GM12878 (cell line): ENCODE results near the gene RNASE2. TPM values are rescaled to one million over a fixed set of nuclear protein-coding genes. Genes with fewer than 3 reads are reported as not detected.
A peak's percentile ranks its signal among the peaks of the same experiment; 100 is the strongest.

Source experiments
- ATAC-seq: fragments of 200-7000 bp; cut with Tn5 transposase; 3 replicates; pipeline ENCODE4 v1.9.1; 2020; ENCODE audit warnings: mild to moderate bottlenecking, moderate library complexity
- BruUV-seq: library from RNA; stranded (reverse); fragments of 400-500 nt; replicated peaks from 2 replicates; lab custom pipeline; 2021; lab: Mats Ljungman, UMichigan
- CTCF ChIA-PET: fragments of 300-600 bp; sonication (Branson Sonifier 250); formaldehyde crosslinking; extraction: SDS; loops from one replicate; lab custom pipeline; 2021; ENCODE audit warnings: inconsistent platforms; lab: Yijun Ruan, JAX
- POLR2A ChIA-PET: fragments of 350-600 bp; formaldehyde crosslinking; extraction: SDS; loops from one replicate; lab custom pipeline; 2021; ENCODE audit warnings: inconsistent platforms; lab: Charles Lee
- RAD21 ChIA-PET: fragments of 300-600 bp; sonication (Branson Sonifier 250); formaldehyde crosslinking; loops from one replicate; lab custom pipeline; 2023; ENCODE audit warnings: antibody characterized with exemption; ENCODE audit not compliant: unreplicated experiment; lab: Charles Lee
- SMC1A ChIA-PET: fragments of 300-600 bp; sonication (Branson Sonifier 250); formaldehyde crosslinking; loops from one replicate; lab custom pipeline; 2023; ENCODE audit not compliant: unreplicated experiment, uncharacterized antibody; lab: Charles Lee
- DNase-seq: peaks from one replicate; pipeline ENCODE4 v3.0.0-alpha.2; 2011; ENCODE audit warnings: low read depth, low spot score
- FAIRE-seq: peaks from 3 replicates; lab custom pipeline; 2011; peaks lifted over from hg19 to GRCh38; lab: Jason Lieb, UNC
- H2AFZ ChIP-seq: 2 replicates; pipeline ENCODE4 v1.6.0; 2011; ENCODE audit warnings: low read depth, low read length, control low read depth; ENCODE audit not compliant: control insufficient read depth
- H3K27ac ChIP-seq: 2 replicates; pipeline ENCODE4 v1.5.1; 2011; ENCODE audit warnings: control low read depth; ENCODE audit not compliant: control insufficient read depth, insufficient read depth
- H3K27me3 ChIP-seq, 2 experiments: replicated peaks in 1 of 2; 2 replicates each; pipeline versions ENCODE4 v1.6.0 to v1.6.1; 2011; ENCODE audit warnings: low read length in 1 of 2; ENCODE audit not compliant: control insufficient read depth in 2 of 2, insufficient read depth in 2 of 2
- H3K36me3 ChIP-seq, 2 experiments: 2 replicates each; pipeline ENCODE4 v1.5.1; 2011; ENCODE audit warnings: low read length in 1 of 2; ENCODE audit not compliant: control insufficient read depth in 2 of 2, insufficient read depth in 2 of 2
- H3K4me1 ChIP-seq: 2 replicates; pipeline ENCODE4 v1.6.1; 2011; ENCODE audit warnings: mild to moderate bottlenecking, low read length, moderate library complexity, mixed read lengths; ENCODE audit not compliant: control insufficient read depth, insufficient read depth
- H3K4me2 ChIP-seq: 2 replicates; pipeline ENCODE4 v1.6.0; 2011; ENCODE audit warnings: control low read depth; ENCODE audit not compliant: control insufficient read depth, insufficient read depth
- H3K4me3 ChIP-seq: fragments of 200-600 bp; sonication (generic); 2 replicates; pipeline ENCODE4 v1.5.1; 2016
- H3K79me2 ChIP-seq: 2 replicates; pipeline ENCODE4 v1.6.0; 2011; ENCODE audit warnings: low read length; ENCODE audit not compliant: control insufficient read depth, insufficient read depth
- H3K9ac ChIP-seq: 2 replicates; pipeline ENCODE4 v1.8.0; 2011; ENCODE audit warnings: low read length, control low read depth, mixed read lengths; ENCODE audit not compliant: control insufficient read depth, insufficient read depth
- H3K9me3 ChIP-seq: replicated peaks from 3 replicates; pipeline ENCODE4 v1.5.1; 2011; ENCODE audit warnings: mild to moderate bottlenecking, low read length; ENCODE audit not compliant: control insufficient read depth, insufficient read depth
- H4K20me1 ChIP-seq: 2 replicates; pipeline ENCODE4 v1.6.0; 2011; ENCODE audit not compliant: control insufficient read depth, insufficient read depth
- CTCF ChIP-seq, 3 experiments: IDR thresholded peaks in 2 of 3; conservative IDR thresholded peaks in 1 of 3; 2 replicates each; pipeline ENCODE4 v1.5.1; 2011; ENCODE audit warnings: low read depth in 3 of 3, low read length in 3 of 3, mild to moderate bottlenecking in 3 of 3, control low read depth in 2 of 3, moderate library complexity in 2 of 3, inconsistent platforms in 1 of 3, mixed read lengths in 1 of 3; ENCODE audit not compliant: control insufficient read depth in 2 of 3, insufficient read depth in 1 of 3; ENCODE audit errors: extremely low read depth in 1 of 3
- GABPA ChIP-seq: IDR thresholded peaks from 2 replicates; pipeline ENCODE4 v1.6.1; 2014; ENCODE audit warnings: antibody characterized with exemption, low read depth, mild to moderate bottlenecking, inconsistent platforms
- KLF5 ChIP-seq: fragments of 450-650 bp; IDR thresholded peaks from 2 replicates; pipeline ENCODE4 v1.6.1; 2014; ENCODE audit warnings: mild to moderate bottlenecking; ENCODE audit not compliant: partially characterized antibody
- SMC3 ChIP-seq: IDR thresholded peaks from 2 replicates; pipeline ENCODE4 v1.6.1; 2011; ENCODE audit warnings: low read length, improper control_type of control experiment, borderline replicate concordance
- SP1 ChIP-seq: IDR thresholded peaks from one replicate; pipeline ENCODE4 v1.6.1; 2011; ENCODE audit warnings: low read depth, low read length
- WGBS: methylation state at CpG from one replicate; pipeline ENCODE4 v1.1.6; 2016; ENCODE audit warnings: low lambda C conversion rate; ENCODE audit not compliant: insufficient replicate concordance, insufficient coverage; ENCODE audit errors: missing lambda C conversion rate; 5-methylcytosine and 5-hydroxymethylcytosine counted together
- in situ Hi-C: fragments of 300-500 bp; cut with MboI; formaldehyde crosslinking; loops from 9 replicates; pipeline ENCODE4 v1.14.3; 2018; ENCODE audit warnings: mixed read lengths
- intact Hi-C: fragments of 100-400 bp; cut with micrococcal nuclease; formaldehyde crosslinking; loops from one replicate; pipeline ENCODE4 v1.14.2; 2022; ENCODE audit not compliant: unreplicated experiment
- polyA plus RNA-seq, 11 experiments: library from polyadenylated mRNA; depleted of rRNA in 4 of 11; unstranded in 6 of 11; stranded (reverse) in 5 of 11; fragments of >200 nt; fragmentation: Nextera tagmentation in 4 of 11; fragmentation: Illumina TruSeq in 1 of 11; extraction: Ambion mirVana in 4 of 11; extraction: Trizol in 1 of 11; gene quantifications; 1 replicate in 1 of 11; 2 replicates in 10 of 11; pipeline versions ENCODE4 v1.2.1 to v1.2.3, GENCODE V29; 2011 to 2016; ENCODE audit warnings: inconsistent platforms in 2 of 11, missing spikeins in 2 of 11, low read depth in 1 of 11
- total RNA-seq, 4 experiments: library from RNA; depleted of rRNA in 3 of 4; stranded (reverse); fragments of >200 nt in 3 of 4; fragmentation: Illumina TruSeq in 1 of 4; extraction: Trizol in 1 of 4; gene quantifications; 2 replicates each; pipeline versions ENCODE4 v1.2.1 to v1.2.3, GENCODE V29; 2013 to 2021

RNASE2 gene
- total and polyA plus RNA-seq, 10 of the 15 experiments (the other 5 are each of a cell fraction or from before 2014, with no cell fraction given), result not detected

GRCh38 chr14:20934148-20934762 lies 21.0 kb upstream of the RNASE2 start:
- whole genome bisulfite sequencing, result 26% methylated on average over 16 of the region's 18 CpGs

More at GRCh38 chr14:20934148-20934762, 21.0 kb upstream of the RNASE2 start:
- H3K36me3 ChIP-seq, result no peaks in the 10 kb centered on the region
- H3K27ac ChIP-seq, result no peak overlapping the region
- no peak overlapping the region for H3K9ac ChIP-seq
- no peaks in the 10 kb centered on the region for H3K4me1 ChIP-seq
- FAIRE-seq (no peak), DNase-seq (no peak), ATAC-seq (peak; percentile 78)
- ChIA-PET RAD21 (no interaction called here), SMC1A (no interaction called here), POLR2A (no interaction called here), CTCF (interaction anchor here (1.0 kb wide), 1 partner anchor 10 kb away, joined by 3 read pairs; no protein-coding TSS in a partner anchor)
- no peaks in the 10 kb centered on the region for H3K79me2 ChIP-seq
- intact Hi-C loops, result no loop called here
- no peak overlapping the region for H2AFZ ChIP-seq
- no peak overlapping the region for H3K4me2 ChIP-seq
- no peaks in the 10 kb centered on the region for H3K9me3 ChIP-seq
- no TSS peak for BruUV-seq
- TF ChIP-seq KLF5, result no peak
- TF ChIP-seq SMC3, result peak; percentile 17; the same call in 1 of the 2 replicates
- TF ChIP-seq GABPA, result no peak
- TF ChIP-seq CTCF (IDR thresholded peaks at IDR 0.05 in 2 of 3, conservative IDR thresholded peaks at IDR 0.05 in 1 of 3; ENCODE audit: control insufficient read depth in 2 of 3, extremely low read depth in 1 of 3, insufficient read depth in 1 of 3, low read depth in 3 of 3, low read length in 3 of 3), result peak; percentile 30 to 70 (median 54)
- TF ChIP-seq SP1, result no peak
- H3K4me3 ChIP-seq, result no peak overlapping the region
- in situ Hi-C loops, result no loop called here
- no peaks in the 10 kb centered on the region; a peak in 1 of 4 replicates for H3K27me3 ChIP-seq
- no peaks in the 10 kb centered on the region for H4K20me1 ChIP-seq
